Gastrocnemius medialis (tissue), 4 donors: ENCODE measurements around the gene SKIC2. TPM values are rescaled to one million over a fixed set of nuclear protein-coding genes. Genes with fewer than 3 reads are reported as not detected.

ENCODE experiments used
- ATAC-seq, 2 donors: fragments of 150-250 bp; one replicate each; pipeline ENCODE4 v1.9.1; 2016
- DNase-seq, 2 donors: peaks; one replicate each; pipeline ENCODE4 v3.0.0-alpha.2; 2019
- H3K27ac ChIP-seq, 4 donors: fragments of 200-600 bp; sonication (generic); 1 replicate in 1 of 4; 2 replicates in 3 of 4; pipeline ENCODE4 v1.5.1; 2016 to 2018; ENCODE audit warnings: mild to moderate bottlenecking in 2 of 4, moderate library complexity in 1 of 4
- H3K27me3 ChIP-seq, 3 donors: fragments of 200-600 bp; sonication (generic) in 2 of 3; 1 replicate in 1 of 3; 2 replicates in 2 of 3; pipeline versions ENCODE4 v1.5.1 to v1.6.0; 2016 to 2019; ENCODE audit warnings: mild to moderate bottlenecking in 1 of 3, moderate library complexity in 1 of 3
- H3K36me3 ChIP-seq, 2 donors: fragments of 200-600 bp; sonication (generic) in 1 of 2; one replicate each; pipeline ENCODE4 v1.5.1; 2017 to 2018
- H3K4me1 ChIP-seq, 2 donors: fragments of 200-600 bp; sonication (generic) in 1 of 2; one replicate each; pipeline ENCODE4 v1.5.1; 2016 to 2017; ENCODE audit warnings: mild to moderate bottlenecking in 2 of 2
- H3K4me3 ChIP-seq, 4 donors: fragments of 200-600 bp; sonication (generic) in 3 of 4; 1 replicate in 1 of 4; 2 replicates in 3 of 4; pipeline ENCODE4 v1.5.1; 2016 to 2019; ENCODE audit warnings: mild to moderate bottlenecking in 2 of 4
- H3K9me3 ChIP-seq, 3 donors: fragments of 200-600 bp; sonication (generic) in 2 of 3; 1 replicate in 1 of 3; 2 replicates in 2 of 3; pipeline ENCODE4 v1.5.1; 2016 to 2019
- POLR2A ChIP-seq, 2 donors: fragments of 450-650 bp; IDR thresholded peaks; one replicate each; pipeline ENCODE4 v1.6.1; 2017; ENCODE audit warnings: antibody characterized with exemption in 2 of 2, mild to moderate bottlenecking in 2 of 2, moderate library complexity in 2 of 2
- in situ Hi-C, 4 donors: fragments of 200-750 bp; cut with MboI; loops; one replicate each; pipeline versions ENCODE4 v1.15.0 to v1.8.0; 2017; ENCODE audit warnings: low sequenced_read_pairs in 4 of 4
- intact Hi-C: fragments of 100-400 bp; cut with DNase I; formaldehyde crosslinking; loops from one replicate; pipeline ENCODE4 v1.15.1; 2023; ENCODE audit warnings: low total_unique reads
- total RNA-seq, 4 donors: library from RNA; depleted of rRNA; stranded (reverse); fragments of >200 nt; gene quantifications; one replicate each; pipeline versions ENCODE4 v1.1.0 to v1.2.3, GENCODE V29; 2016
- TF ChIP-seq, protein P1 (sequence below), 5 experiments: fragments of 450-650 bp in 3 of 5; fragments of 200-600 bp in 2 of 5; sonication (generic) in 2 of 5; IDR thresholded peaks in 4 of 5; conservative IDR thresholded peaks in 1 of 5; 1 replicate in 4 of 5; 2 replicates in 1 of 5; pipeline ENCODE4 v1.5.1; 2016 to 2019; ENCODE audit warnings: antibody characterized with exemption in 5 of 5, mild to moderate bottlenecking in 3 of 5, moderate library complexity in 3 of 5

Gene SKIC2
- total RNA-seq, 4 donors from 2014 or later = 21.2 to 51.9 (median 22.7) TPM

- peaks cover 0 to 51% of the 10 kb centered on the region in 2 donors for H3K36me3 ChIP-seq
- H3K4me1 ChIP-seq = peaks cover 21 to 23% of the 10 kb centered on the region in 2 donors
- H3K4me3 ChIP-seq = no peak overlapping the region
- H3K27ac ChIP-seq = no peak overlapping the region
- no peak for DNase-seq
- TF ChIP-seq, protein P1, sequence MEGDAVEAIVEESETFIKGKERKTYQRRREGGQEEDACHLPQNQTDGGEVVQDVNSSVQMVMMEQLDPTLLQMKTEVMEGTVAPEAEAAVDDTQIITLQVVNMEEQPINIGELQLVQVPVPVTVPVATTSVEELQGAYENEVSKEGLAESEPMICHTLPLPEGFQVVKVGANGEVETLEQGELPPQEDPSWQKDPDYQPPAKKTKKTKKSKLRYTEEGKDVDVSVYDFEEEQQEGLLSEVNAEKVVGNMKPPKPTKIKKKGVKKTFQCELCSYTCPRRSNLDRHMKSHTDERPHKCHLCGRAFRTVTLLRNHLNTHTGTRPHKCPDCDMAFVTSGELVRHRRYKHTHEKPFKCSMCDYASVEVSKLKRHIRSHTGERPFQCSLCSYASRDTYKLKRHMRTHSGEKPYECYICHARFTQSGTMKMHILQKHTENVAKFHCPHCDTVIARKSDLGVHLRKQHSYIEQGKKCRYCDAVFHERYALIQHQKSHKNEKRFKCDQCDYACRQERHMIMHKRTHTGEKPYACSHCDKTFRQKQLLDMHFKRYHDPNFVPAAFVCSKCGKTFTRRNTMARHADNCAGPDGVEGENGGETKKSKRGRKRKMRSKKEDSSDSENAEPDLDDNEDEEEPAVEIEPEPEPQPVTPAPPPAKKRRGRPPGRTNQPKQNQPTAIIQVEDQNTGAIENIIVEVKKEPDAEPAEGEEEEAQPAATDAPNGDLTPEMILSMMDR (IDR thresholded peaks at IDR 0.05 in 4 of 5, conservative IDR thresholded peaks at IDR 0.05 in 1 of 5) = no peak
- intact Hi-C loops = no loop called here
- in situ Hi-C loops = loop anchor here (25.0 kb wide), 6 partner anchors 94 to 994 kb away; partner anchors contain the start of genes AGER (in 1 of the 4), AGPAT1 (in 1 of the 4), APOM (in 1 of the 4) and ATF6B (in 1 of the 4)
- H3K9me3 ChIP-seq = no peaks in the 10 kb centered on the region
- ATAC-seq = no peak
- H3K27me3 ChIP-seq = no peaks in the 10 kb centered on the region
Observed at GRCh38 chr6:31968326-31968725, 9.4 kb downstream of the SKIC2 start.

- intact Hi-C loops (no loop called here), in situ Hi-C loops (loop anchor here (25.0 kb wide), 6 partner anchors 93 to 993 kb away; partner anchors contain the start of genes AGER (in 1 of the 4), AGPAT1 (in 1 of the 4), APOM (in 1 of the 4) and ATF6B (in 1 of the 4))
- TF ChIP-seq, protein P1 (IDR thresholded peaks at IDR 0.05 in 4 of 5, conservative IDR thresholded peaks at IDR 0.05 in 1 of 5) = no peak
- no peak for TF ChIP-seq POLR2A (IDR thresholded peaks at IDR 0.05)
- H3K27ac ChIP-seq = no peak overlapping the region
- no peak for ATAC-seq
- no peak for DNase-seq
- peaks cover 23 to 29% of the 10 kb centered on the region in 2 donors for H3K4me1 ChIP-seq
- H3K4me3 ChIP-seq = no peak overlapping the region
- no peaks in the 10 kb centered on the region for H3K9me3 ChIP-seq
- peaks cover 0 to 44% of the 10 kb centered on the region in 2 donors for H3K36me3 ChIP-seq
- H3K27me3 ChIP-seq = no peaks in the 10 kb centered on the region
Observed at GRCh38 chr6:31968791-31969711, 10.1 kb downstream of the SKIC2 start.

DNA sequence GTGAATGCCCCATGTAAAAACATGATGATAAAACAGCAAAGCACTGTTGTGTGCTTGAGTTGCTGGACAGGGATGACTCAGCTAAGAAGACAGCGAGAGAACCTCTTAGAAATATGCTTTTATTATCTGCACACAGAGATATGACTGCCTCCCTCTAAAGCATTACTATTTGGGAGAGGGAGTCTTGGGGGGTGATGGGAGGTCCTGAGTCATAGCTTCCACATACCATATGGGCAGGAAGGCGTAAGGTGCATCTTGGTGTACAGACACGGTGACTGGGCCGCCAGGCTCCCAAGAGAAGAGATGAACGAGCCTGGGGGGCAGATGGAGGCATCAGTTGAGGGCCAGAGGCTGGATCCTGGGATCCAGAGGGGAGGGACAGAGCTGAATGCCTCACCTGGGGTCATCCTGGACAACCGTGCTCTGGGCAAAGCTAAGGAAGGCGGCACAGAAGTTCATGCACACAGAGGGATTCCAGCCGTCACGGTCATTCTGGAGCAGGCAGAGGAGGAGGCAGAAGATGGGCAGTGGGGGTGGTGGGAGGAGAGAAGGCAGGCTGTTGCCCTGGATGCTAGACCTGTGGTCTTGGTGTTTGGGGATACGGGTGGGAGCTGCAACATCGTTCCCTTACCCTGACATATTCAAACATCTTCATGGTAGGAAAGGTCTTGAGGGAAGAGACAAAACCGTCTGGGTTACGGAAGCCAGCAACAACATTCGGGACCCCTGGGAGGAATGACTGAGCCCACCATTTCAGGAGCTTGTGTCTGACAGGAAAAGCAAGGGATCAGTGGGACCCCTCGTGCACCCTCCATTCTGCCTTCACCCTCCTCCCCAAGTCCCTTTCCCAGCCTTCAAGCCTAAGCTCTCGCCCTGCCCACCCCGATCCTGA lies 11.0 kb downstream of the SKIC2 start:
- H3K9me3 ChIP-seq = no peaks in the 10 kb centered on the region
- no peak for TF ChIP-seq POLR2A (IDR thresholded peaks at IDR 0.05)
- TF ChIP-seq, protein P1 (IDR thresholded peaks at IDR 0.05 in 4 of 5, conservative IDR thresholded peaks at IDR 0.05 in 1 of 5) = no peak
- peak overlapping the region; percentile 90 to 97 (median 92) for H3K27ac ChIP-seq
- H3K36me3 ChIP-seq = peaks cover 0 to 41% of the 10 kb centered on the region in 2 donors
- no peaks in the 10 kb centered on the region for H3K27me3 ChIP-seq
- DNase-seq (no peak), ATAC-seq (no peak)
- peak overlapping the region in 2 of 4 donors; percentile 74 to 86 for H3K4me3 ChIP-seq
- intact Hi-C loops = loop anchor here (10.0 kb wide), 3 partner anchors 205 to 1905 kb away; partner anchors contain the start of genes AGPAT1, CLIC1, POLR1H and PPP1R11
- peaks cover 23 to 29% of the 10 kb centered on the region in 2 donors for H3K4me1 ChIP-seq
- in situ Hi-C loops = loop anchor here (10.0 to 25.0 kb wide), 7 partner anchors 75 to 992 kb away; partner anchors contain the start of genes AGER (in 1 of the 4), AGPAT1 (in 1 of the 4), APOM (in 1 of the 4) and ATF6B (in 1 of the 4)
